Transverse colon (tissue), 3 donors: ENCODE data around the gene LYRM9.

ENCODE experiments used
- POLR2A ChIP-seq: fragments of 450-650 bp; IDR thresholded peaks from one replicate; pipeline ENCODE4 v1.6.1; 2016; ENCODE audit warnings: antibody characterized with exemption, mild to moderate bottlenecking, moderate library complexity
- TF ChIP-seq, protein P1 (sequence below), 5 experiments: fragments of 200-600 bp in 3 of 5; fragments of 450-650 bp in 2 of 5; sonication (generic) in 3 of 5; IDR thresholded peaks; 1 replicate in 2 of 5; 2 replicates in 3 of 5; pipeline ENCODE4 v1.5.1; 2016 to 2017; ENCODE audit warnings: antibody characterized with exemption in 5 of 5, inconsistent platforms in 3 of 5, mild to moderate bottlenecking in 2 of 5, moderate library complexity in 1 of 5

- TF ChIP-seq, protein P1, sequence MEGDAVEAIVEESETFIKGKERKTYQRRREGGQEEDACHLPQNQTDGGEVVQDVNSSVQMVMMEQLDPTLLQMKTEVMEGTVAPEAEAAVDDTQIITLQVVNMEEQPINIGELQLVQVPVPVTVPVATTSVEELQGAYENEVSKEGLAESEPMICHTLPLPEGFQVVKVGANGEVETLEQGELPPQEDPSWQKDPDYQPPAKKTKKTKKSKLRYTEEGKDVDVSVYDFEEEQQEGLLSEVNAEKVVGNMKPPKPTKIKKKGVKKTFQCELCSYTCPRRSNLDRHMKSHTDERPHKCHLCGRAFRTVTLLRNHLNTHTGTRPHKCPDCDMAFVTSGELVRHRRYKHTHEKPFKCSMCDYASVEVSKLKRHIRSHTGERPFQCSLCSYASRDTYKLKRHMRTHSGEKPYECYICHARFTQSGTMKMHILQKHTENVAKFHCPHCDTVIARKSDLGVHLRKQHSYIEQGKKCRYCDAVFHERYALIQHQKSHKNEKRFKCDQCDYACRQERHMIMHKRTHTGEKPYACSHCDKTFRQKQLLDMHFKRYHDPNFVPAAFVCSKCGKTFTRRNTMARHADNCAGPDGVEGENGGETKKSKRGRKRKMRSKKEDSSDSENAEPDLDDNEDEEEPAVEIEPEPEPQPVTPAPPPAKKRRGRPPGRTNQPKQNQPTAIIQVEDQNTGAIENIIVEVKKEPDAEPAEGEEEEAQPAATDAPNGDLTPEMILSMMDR (IDR thresholded peaks at IDR 0.05): no peak
- no peak for TF ChIP-seq POLR2A
These were observed 2.9 kb upstream of the LYRM9 start for GRCh38 chr17:27895940-27896535.
